Muscle of leg (tissue), 11 donors: ENCODE data around the gene PSMB1. TPM values are rescaled to one million over a fixed set of nuclear protein-coding genes. Genes with fewer than 3 reads are reported as not detected.
A peak's percentile ranks its signal among the peaks of the same experiment; 100 is the strongest.
"Not testable (repeated sequence)": the region's sequence is repeated elsewhere in the genome, so short reads cannot be mapped to it uniquely, and the experiment has no call there.

Source experiments
- DNase-seq: peaks from one replicate; pipeline ENCODE4 v3.0.0; 2013
- H3K27ac ChIP-seq: one replicate; pipeline ENCODE4 v1.5.1; 2013; ENCODE audit warnings: mild to moderate bottlenecking, low read length, control low read depth
- H3K27me3 ChIP-seq: one replicate; pipeline ENCODE4 v1.6.1; 2013; ENCODE audit warnings: low read length; ENCODE audit not compliant: control insufficient read depth, insufficient read depth
- H3K36me3 ChIP-seq: one replicate; pipeline ENCODE4 v1.6.1; 2013; ENCODE audit warnings: low read length; ENCODE audit not compliant: control insufficient read depth, insufficient read depth
- H3K4me1 ChIP-seq: one replicate; pipeline ENCODE4 v1.6.1; 2013; ENCODE audit warnings: low read length; ENCODE audit not compliant: control insufficient read depth, insufficient read depth
- H3K4me3 ChIP-seq: one replicate; pipeline ENCODE4 v1.5.1; 2013; ENCODE audit warnings: low read length, control low read depth
- H3K9me3 ChIP-seq: replicated peaks from 2 replicates; pipeline ENCODE4 v1.6.1; 2013; ENCODE audit warnings: low read depth, low read length; ENCODE audit not compliant: control insufficient read depth
- WGBS: methylation state at CpG from one replicate; pipeline ENCODE4 v1.1.5; 2013; ENCODE audit warnings: missing lambda C conversion rate; ENCODE audit not compliant: insufficient coverage; 5-methylcytosine and 5-hydroxymethylcytosine counted together
- polyA plus RNA-seq, 8 donors: library from polyadenylated mRNA; unstranded; fragments of 120-200 nt; gene quantifications; one replicate each; pipeline versions ENCODE4 v1.2.1 to v1.2.3, GENCODE V29; 2013; ENCODE audit warnings: inconsistent platforms in 1 of 8, low replicate concordance in 1 of 8; ENCODE audit not compliant: insufficient read length in 8 of 8, insufficient read depth in 1 of 8
- total RNA-seq: library from RNA; stranded (reverse); fragments of 120-200 nt; gene quantifications from one replicate; pipeline ENCODE4 v1.2.4, GENCODE V29; 2013

The PSMB1 gene
- total and polyA plus RNA-seq, 9 donors: 119 to 180 (median 135) TPM

- not testable (repeated sequence) for H3K27ac ChIP-seq, H3K36me3 ChIP-seq, DNase-seq, H3K27me3 ChIP-seq, H3K4me3 ChIP-seq, H3K9me3 ChIP-seq
- peaks cover 11% of the 10 kb centered on the region for H3K4me1 ChIP-seq
- WGBS: no CpG with 5 or more reads among the region's 2 CpGs
Observed at GRCh38 chr6:170507728-170508127, 45.4 kb downstream of the PSMB1 start.

DNA sequence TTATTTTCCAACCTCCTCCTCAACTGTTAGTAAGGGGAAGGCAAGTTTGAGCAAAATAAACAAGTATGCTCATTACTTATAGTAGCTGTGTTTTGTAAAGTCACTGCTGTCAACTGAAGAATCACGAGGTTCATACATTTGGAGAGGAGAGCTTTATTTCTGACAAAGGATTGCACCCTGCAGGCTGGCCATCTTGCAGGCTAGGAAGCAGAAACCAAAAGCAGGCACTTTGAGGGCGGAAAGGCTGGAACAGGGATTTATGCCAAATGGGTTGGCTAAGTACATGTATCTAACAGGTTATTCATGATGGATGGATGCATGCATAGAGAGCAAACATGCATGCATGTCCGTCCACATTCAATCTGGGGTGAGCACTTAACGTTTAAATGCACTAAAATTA, 46.7 kb downstream of the PSMB1 start:
- Histone ChIP-seq H3K36me3 (no peaks in the 10 kb centered on the region), H3K27me3 (no peaks in the 10 kb centered on the region), H3K9me3 (no peaks in the 10 kb centered on the region), H3K4me3 (no peak overlapping the region), H3K27ac (no peak overlapping the region), H3K4me1 (peaks cover 11% of the 10 kb centered on the region)
- no peak for DNase-seq
- WGBS: 76% methylated on average over 4 of the region's 4 CpGs

GRCh38 chr6:170505306-170505705, 47.8 kb downstream of the PSMB1 start:
- 52% methylated on average over 8 of the region's 9 CpGs for WGBS
- Histone ChIP-seq H3K27ac (peak overlapping the region; percentile 23), H3K4me1 (peaks cover 7% of the 10 kb centered on the region), H3K27me3 (no peaks in the 10 kb centered on the region), H3K36me3 (no peaks in the 10 kb centered on the region), H3K4me3 (no peak overlapping the region), H3K9me3 (peaks cover 3% of the 10 kb centered on the region)
- peak; percentile 56 for DNase-seq

GRCh38 chr6:170504479-170504878, 48.6 kb downstream of the PSMB1 start:
- DNase-seq: no peak
- WGBS: no CpG with 5 or more reads among the region's 4 CpGs
- H3K27me3 ChIP-seq: no peaks in the 10 kb centered on the region
- H3K4me1 ChIP-seq: peaks cover 7% of the 10 kb centered on the region
- no peak overlapping the region for H3K27ac ChIP-seq
- H3K9me3 ChIP-seq: peaks cover 3% of the 10 kb centered on the region
- H3K36me3 ChIP-seq: no peaks in the 10 kb centered on the region
- no peak overlapping the region for H3K4me3 ChIP-seq

DNA sequence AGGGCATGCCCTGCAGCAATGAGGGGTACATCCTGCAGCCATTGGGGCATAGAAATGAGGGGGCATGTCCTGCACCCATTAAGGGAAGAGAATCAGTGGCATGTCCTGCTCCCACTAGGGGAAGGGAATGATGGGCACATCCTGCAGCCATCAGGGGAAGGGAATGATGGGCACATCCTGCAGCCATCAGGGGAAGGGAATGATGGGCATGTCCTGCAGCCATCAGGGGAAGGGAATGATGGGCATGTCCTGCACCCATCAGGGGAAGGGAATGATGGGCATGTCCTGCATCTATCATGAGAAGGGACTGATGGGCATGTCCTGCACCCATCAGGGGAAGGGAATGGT, 49.7 kb downstream of the PSMB1 start:
- H3K27ac ChIP-seq: no peak overlapping the region
- no peaks in the 10 kb centered on the region for H3K27me3 ChIP-seq
- H3K9me3 ChIP-seq: peaks cover 3% of the 10 kb centered on the region
- H3K4me3 ChIP-seq: no peak overlapping the region
- H3K4me1 ChIP-seq: peaks cover 7% of the 10 kb centered on the region
- H3K36me3 ChIP-seq: no peaks in the 10 kb centered on the region
- DNase-seq: no peak

DNA sequence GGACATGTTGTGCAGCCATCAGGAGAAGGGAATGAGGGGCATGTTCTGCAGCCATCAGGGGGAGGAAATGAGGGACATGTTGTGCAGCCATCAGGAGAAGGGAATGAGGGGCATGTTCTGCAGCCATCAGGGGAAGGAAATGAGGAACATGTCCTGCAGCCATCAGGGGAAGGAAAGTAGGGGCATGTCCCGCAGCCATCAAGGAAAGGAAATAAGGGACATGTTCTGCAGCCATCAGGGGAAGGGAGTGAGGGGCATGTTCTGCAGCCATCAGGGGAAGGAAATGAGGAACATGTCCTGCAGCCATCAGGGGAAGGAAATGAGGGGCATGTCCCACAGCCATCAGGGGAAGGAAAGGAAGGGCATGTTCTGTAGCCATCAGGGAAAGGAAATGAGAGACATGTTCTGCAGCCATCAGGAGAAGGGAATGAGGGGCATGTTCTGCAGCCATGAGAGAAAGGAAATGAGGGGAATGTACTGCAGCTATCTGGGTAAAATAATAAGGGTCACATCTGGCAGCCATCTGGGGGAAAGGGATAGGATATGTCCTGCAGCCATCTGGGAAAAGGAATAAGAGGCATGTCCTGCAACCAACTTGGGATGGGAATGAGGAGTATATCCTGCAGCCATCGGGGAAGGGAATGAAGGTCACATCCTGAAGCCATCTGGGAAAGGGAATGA, 50.2 kb downstream of the PSMB1 start:
- H3K4me3 ChIP-seq, H3K4me1 ChIP-seq, H3K27me3 ChIP-seq, H3K36me3 ChIP-seq, H3K27ac ChIP-seq, DNase-seq, H3K9me3 ChIP-seq: not testable (repeated sequence)
- 69% methylated on average over 2 of the region's 2 CpGs for WGBS

GRCh38 chr6:170502268-170502667, 50.8 kb downstream of the PSMB1 start:
- H3K4me3 ChIP-seq, H3K27ac ChIP-seq, DNase-seq, H3K9me3 ChIP-seq, H3K36me3 ChIP-seq, H3K27me3 ChIP-seq: not testable (repeated sequence)
- WGBS: 100% methylated on average over 1 of the region's 2 CpGs
- peaks cover 11% of the 10 kb centered on the region for H3K4me1 ChIP-seq

- no peak for DNase-seq
- Histone ChIP-seq H3K36me3 (no peaks in the 10 kb centered on the region), H3K4me1 (peaks cover 11% of the 10 kb centered on the region), H3K27ac (no peak overlapping the region), H3K27me3 (no peaks in the 10 kb centered on the region), H3K4me3 (no peak overlapping the region), H3K9me3 (peaks cover 3% of the 10 kb centered on the region)
- WGBS: 64% methylated on average over 3 of the region's 3 CpGs
Observed at GRCh38 chr6:170500955-170501590, 52.0 kb downstream of the PSMB1 start.

DNA sequence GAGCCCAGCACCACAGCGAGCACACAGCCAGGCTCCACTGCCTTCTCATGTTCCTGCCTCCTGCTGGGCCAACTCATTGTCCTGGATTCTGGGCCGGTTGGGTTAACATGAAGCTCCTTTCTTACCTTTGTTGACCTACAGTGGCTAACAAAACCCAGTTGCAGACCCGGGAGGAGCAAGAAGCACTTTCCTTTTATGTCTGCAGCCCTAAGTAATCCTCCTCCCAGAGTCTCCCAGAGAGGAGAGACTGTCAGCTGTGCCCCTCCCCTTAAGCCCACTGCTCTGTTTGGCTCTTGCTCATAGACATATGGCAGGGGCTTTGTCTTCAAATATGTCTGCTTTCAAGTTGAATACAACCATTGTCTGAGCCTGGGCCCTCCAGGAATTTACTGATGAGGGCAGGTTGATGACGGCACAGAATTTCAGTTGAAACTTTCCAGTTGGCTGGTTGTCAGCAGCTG, 55.2 kb downstream of the PSMB1 start:
- H3K27ac ChIP-seq: no peak overlapping the region
- no peaks in the 10 kb centered on the region for H3K27me3 ChIP-seq
- 20% methylated on average over 2 of the region's 4 CpGs for WGBS
- peaks cover 3% of the 10 kb centered on the region for H3K9me3 ChIP-seq
- no peaks in the 10 kb centered on the region for H3K36me3 ChIP-seq
- H3K4me1 ChIP-seq: peaks cover 5% of the 10 kb centered on the region
- peak; percentile 59 for DNase-seq
- H3K4me3 ChIP-seq: no peak overlapping the region

DNA sequence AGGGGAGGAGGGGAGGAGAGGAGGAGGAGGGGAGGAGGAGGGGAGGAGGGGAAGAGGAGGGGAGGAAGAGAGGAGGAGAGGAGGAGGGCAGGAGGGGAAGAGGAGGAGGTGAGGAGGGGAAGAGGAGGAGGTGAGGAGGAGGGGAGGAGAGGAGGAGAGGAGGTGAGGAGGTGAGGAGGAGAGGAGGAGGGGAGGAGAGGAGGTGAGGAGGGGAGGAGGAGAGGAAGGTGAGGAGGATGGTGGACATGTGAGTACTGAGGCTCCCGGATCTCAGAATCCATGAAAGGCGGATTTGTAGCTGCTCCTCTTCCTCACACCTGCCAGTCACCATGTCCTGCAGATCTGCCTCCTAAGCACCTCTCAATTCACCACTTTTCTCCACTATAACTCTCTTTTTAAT, 59.8 kb downstream of the PSMB1 start:
- no peak overlapping the region for H3K4me3 ChIP-seq
- no peaks in the 10 kb centered on the region for H3K9me3 ChIP-seq
- WGBS: no CpG with 5 or more reads among the region's 2 CpGs
- H3K27me3 ChIP-seq: no peaks in the 10 kb centered on the region
- H3K27ac ChIP-seq: no peak overlapping the region
- no peak for DNase-seq
- no peaks in the 10 kb centered on the region for H3K36me3 ChIP-seq
- H3K4me1 ChIP-seq: peaks cover 5% of the 10 kb centered on the region
